Psoas muscle (tissue), 8 donors: Measurements from ENCODE around the gene MAPK8. TPM values are rescaled to one million over a fixed set of nuclear protein-coding genes. Genes with fewer than 3 reads are reported as not detected.
A peak's percentile ranks its signal among the peaks of the same experiment; 100 is the strongest.
"Not testable (repeated sequence)": the region's sequence is repeated elsewhere in the genome, so short reads cannot be mapped to it uniquely, and the experiment has no call there.

Experiments used
- ATAC-seq, 4 donors: fragments of 200-7000 bp; cut with Tn5 transposase; one replicate each; pipeline ENCODE4 v1.9.1; 2020; ENCODE audit warnings: moderate library complexity in 3 of 4, mild to moderate bottlenecking in 2 of 4
- DNase-seq, 2 donors: peaks; one replicate each; pipeline ENCODE4 v3.0.0-alpha.2; 2020
- H3K27ac ChIP-seq: fragments of 200-600 bp; one replicate; pipeline ENCODE4 v1.8.0; 2022
- H3K27me3 ChIP-seq, 3 donors: fragments of 200-600 bp in 1 of 3; one replicate each; pipeline versions ENCODE4 v1.6.1 to v1.8.0; 2013 to 2022; ENCODE audit warnings: low read length in 2 of 3, mild to moderate bottlenecking in 2 of 3, moderate library complexity in 1 of 3; ENCODE audit not compliant: insufficient read depth in 3 of 3
- H3K36me3 ChIP-seq, 2 donors: fragments of 200-600 bp in 1 of 2; one replicate each; pipeline versions ENCODE4 v1.6.1 to v1.8.0; 2013 to 2022; ENCODE audit warnings: low read depth in 1 of 2, mild to moderate bottlenecking in 1 of 2, moderate library complexity in 1 of 2; ENCODE audit not compliant: insufficient read depth in 1 of 2
- H3K4me1 ChIP-seq: fragments of 200-600 bp; one replicate; pipeline ENCODE4 v1.8.0; 2022
- H3K4me3 ChIP-seq: fragments of 200-600 bp; one replicate; pipeline ENCODE4 v1.8.0; 2022; ENCODE audit warnings: mild to moderate bottlenecking
- H3K9me3 ChIP-seq: fragments of 200-600 bp; one replicate; pipeline ENCODE4 v1.8.0; 2022
- WGBS, 3 donors: extraction: QIAGEN DNeasy Blood & Tissue Kit; methylation state at CpG; one replicate each; pipeline versions ENCODE4 v1.1.6 to v1.1.7; 2013; 5-methylcytosine and 5-hydroxymethylcytosine counted together
- intact Hi-C, 2 donors: fragments of 100-400 bp; cut with DNase I; formaldehyde crosslinking; loops; one replicate each; pipeline versions ENCODE4 v1.11.0 to v1.14.2; 2022
- polyA plus RNA-seq, 3 donors: library from polyadenylated mRNA; stranded (reverse); fragments of 200-250 nt; gene quantifications; one replicate each; pipeline ENCODE4 v1.2.3, GENCODE V29; 2013
- total RNA-seq, 4 donors: library from RNA; stranded (reverse); fragmentation: NEBNext Ultra II Directional in 2 of 4; extraction: Animal tissue kit (Norgen Biotek cat#: 25700) in 2 of 4; gene quantifications; one replicate each; pipeline versions ENCODE4 v1.2.1 to v1.2.4, GENCODE V29; 2021 to 2023
- TF ChIP-seq, protein P1 (sequence below): fragments of 200-600 bp; IDR thresholded peaks from one replicate; pipeline ENCODE4 v1.8.0; 2022; ENCODE audit warnings: antibody characterized with exemption
- donor health status: healthy with polysubstance abuse.
- donor health status: DM: no; HTN: no; CAD: no; lungs with moderate emphysema.
- donor health status: Bipolar disorder and iron deficiency.
- donor health status: healthy.
- donor health status: DM: yes; HTN: yes; CAD: no.
- donor health status: DM: no; HTN: no; CAD: no.
- donor health status: DM: no; HTN: no; CAD: no.
- donor health status: DM: yes; HTN: yes; CAD: no.

Gene MAPK8
- total and polyA plus RNA-seq, 7 donors: 10.8 to 32.3 (median 24.3) TPM

DNA sequence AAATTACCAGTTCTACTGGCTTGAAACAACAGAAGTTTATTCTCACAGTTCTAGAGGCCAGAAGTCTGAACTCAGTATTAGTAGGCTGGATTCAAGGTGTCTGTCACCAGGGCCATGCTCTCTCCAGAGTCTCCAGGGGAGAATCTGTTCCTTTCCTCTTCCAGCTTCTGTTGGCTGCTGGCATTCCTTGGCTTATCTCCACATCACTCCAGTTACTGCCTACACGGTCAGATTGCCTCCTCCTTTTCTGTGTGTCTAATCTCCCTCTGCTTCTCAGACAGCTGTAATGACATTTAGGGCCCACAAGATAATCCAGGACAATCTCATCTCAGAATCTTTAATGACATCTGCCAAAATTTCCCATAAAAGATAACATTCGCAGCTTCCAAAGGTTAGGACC is 36.6 kb downstream of the MAPK8 start:
- 28 to 54% (median 31%) methylated on average over 2 of the region's 2 CpGs for WGBS, 3 donors
- Histone ChIP-seq H3K9me3 (no peaks in the 10 kb centered on the region), H3K27me3 (no peaks in the 10 kb centered on the region), H3K27ac (no peak overlapping the region), H3K36me3 (no peaks in the 10 kb centered on the region), H3K4me3 (no peak overlapping the region), H3K4me1 (peaks cover 52% of the 10 kb centered on the region)
- DNase-seq (no peak), ATAC-seq (peak in 3 of 4 donors; percentile 73 to 80 (median 75))
- TF ChIP-seq, protein P1, sequence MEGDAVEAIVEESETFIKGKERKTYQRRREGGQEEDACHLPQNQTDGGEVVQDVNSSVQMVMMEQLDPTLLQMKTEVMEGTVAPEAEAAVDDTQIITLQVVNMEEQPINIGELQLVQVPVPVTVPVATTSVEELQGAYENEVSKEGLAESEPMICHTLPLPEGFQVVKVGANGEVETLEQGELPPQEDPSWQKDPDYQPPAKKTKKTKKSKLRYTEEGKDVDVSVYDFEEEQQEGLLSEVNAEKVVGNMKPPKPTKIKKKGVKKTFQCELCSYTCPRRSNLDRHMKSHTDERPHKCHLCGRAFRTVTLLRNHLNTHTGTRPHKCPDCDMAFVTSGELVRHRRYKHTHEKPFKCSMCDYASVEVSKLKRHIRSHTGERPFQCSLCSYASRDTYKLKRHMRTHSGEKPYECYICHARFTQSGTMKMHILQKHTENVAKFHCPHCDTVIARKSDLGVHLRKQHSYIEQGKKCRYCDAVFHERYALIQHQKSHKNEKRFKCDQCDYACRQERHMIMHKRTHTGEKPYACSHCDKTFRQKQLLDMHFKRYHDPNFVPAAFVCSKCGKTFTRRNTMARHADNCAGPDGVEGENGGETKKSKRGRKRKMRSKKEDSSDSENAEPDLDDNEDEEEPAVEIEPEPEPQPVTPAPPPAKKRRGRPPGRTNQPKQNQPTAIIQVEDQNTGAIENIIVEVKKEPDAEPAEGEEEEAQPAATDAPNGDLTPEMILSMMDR: no peak
- intact Hi-C loops: no loop called here

DNA sequence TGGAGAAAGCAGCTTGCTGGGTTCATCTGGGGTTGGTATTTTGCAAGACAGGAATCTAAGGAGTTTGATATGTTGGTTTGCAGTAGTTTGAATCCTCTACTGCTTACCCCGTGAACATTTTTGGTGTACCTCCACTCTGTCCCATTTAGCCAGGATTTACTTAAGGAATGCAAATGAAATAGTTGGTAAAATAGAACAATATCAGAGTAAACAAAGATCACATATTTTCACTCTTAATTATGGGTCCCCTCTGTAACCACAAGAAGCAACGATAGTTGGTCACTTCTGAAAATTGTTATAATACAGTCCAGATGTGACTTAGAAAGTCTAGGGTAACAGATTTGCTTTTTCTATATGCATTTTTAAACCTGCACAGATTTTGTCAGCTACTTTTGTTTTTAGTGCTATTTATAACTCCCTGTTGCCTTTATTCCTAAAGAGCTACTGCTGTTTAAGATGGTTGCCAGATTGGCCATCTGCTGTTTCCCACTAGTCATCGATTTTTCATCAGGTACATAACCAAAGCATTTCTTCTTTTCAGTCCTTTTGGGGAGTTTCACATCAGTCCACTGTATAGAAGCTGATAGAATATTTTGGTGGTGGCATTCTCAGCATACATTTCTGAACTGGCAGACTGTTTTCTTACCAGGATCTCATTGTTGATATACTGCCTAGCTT is 37.6 kb downstream of the MAPK8 start:
- DNase-seq (no peak), ATAC-seq (peak in 1 of 4 donors; percentile 40)
- H3K27me3 ChIP-seq: no peaks in the 10 kb centered on the region
- peaks cover 49% of the 10 kb centered on the region for H3K4me1 ChIP-seq
- H3K4me3 ChIP-seq: no peak overlapping the region
- WGBS, 3 donors: 38 to 53% (median 44%) methylated on average over 3 of the region's 3 CpGs
- TF ChIP-seq, protein P1: no peak
- intact Hi-C loops: no loop called here
- H3K27ac ChIP-seq: no peak overlapping the region
- no peaks in the 10 kb centered on the region for H3K36me3 ChIP-seq
- no peaks in the 10 kb centered on the region for H3K9me3 ChIP-seq

- H3K4me3 ChIP-seq, intact Hi-C loops, H3K27ac ChIP-seq, H3K27me3 ChIP-seq, ATAC-seq, H3K36me3 ChIP-seq, H3K9me3 ChIP-seq: not testable (repeated sequence)
- peaks cover 31% of the 10 kb centered on the region for H3K4me1 ChIP-seq
- peak in 1 of 2 donors; percentile 47 for DNase-seq
- WGBS, 3 donors: 96 to 99% (median 98%) methylated on average over 8 to 9 of the region's 9 CpGs
Measured at GRCh38 chr10:48346248-48346647, 39.8 kb downstream of the MAPK8 start.

- H3K4me3 ChIP-seq, DNase-seq, H3K9me3 ChIP-seq, H3K27me3 ChIP-seq, intact Hi-C loops, H3K27ac ChIP-seq, H3K36me3 ChIP-seq, ATAC-seq: not testable (repeated sequence)
- 94 to 100% (median 98%) methylated on average over 2 of the region's 2 CpGs for WGBS, 3 donors
- H3K4me1 ChIP-seq: peaks cover 21% of the 10 kb centered on the region
Measured at GRCh38 chr10:48347539-48347938, 41.1 kb downstream of the MAPK8 start.

- H3K9me3 ChIP-seq, intact Hi-C loops, ATAC-seq: not testable (repeated sequence)
Measured at GRCh38 chr10:48347943-48348342, 41.5 kb downstream of the MAPK8 start.

GRCh38 chr10:48353246-48353645 is 46.8 kb downstream of the MAPK8 start:
- peaks cover 6% of the 10 kb centered on the region for H3K9me3 ChIP-seq
- no peaks in the 10 kb centered on the region for H3K36me3 ChIP-seq
- TF ChIP-seq, protein P1: no peak
- H3K4me3 ChIP-seq: no peak overlapping the region
- ATAC-seq (no peak), DNase-seq (no peak)
- no peaks in the 10 kb centered on the region for H3K27me3 ChIP-seq
- 51 to 71% (median 58%) methylated on average over 2 of the region's 2 CpGs for WGBS, 3 donors
- H3K4me1 ChIP-seq: no peaks in the 10 kb centered on the region
- no peak overlapping the region for H3K27ac ChIP-seq
- intact Hi-C loops: no loop called here

More at GRCh38 chr10:48347943-48348342, 41.5 kb downstream of the MAPK8 start:
- not testable (repeated sequence) for H3K27ac ChIP-seq, DNase-seq, H3K36me3 ChIP-seq, H3K27me3 ChIP-seq, H3K4me3 ChIP-seq
- H3K4me1 ChIP-seq: peaks cover 21% of the 10 kb centered on the region
- 96 to 99% (median 97%) methylated on average over 4 of the region's 4 CpGs for WGBS, 3 donors
